Measurements from ENCODE around the gene GPC6. TPM values are rescaled to one million over a fixed set of nuclear protein-coding genes. Genes with fewer than 3 reads are reported as not detected.

Gene GPC6
- total RNA-seq, 1 experiment from 2014 or later, result not detected

- intact Hi-C loops (cut with micrococcal nuclease; ENCODE audit: unreplicated experiment), result no loop called here
- H3K4me3 ChIP-seq, result peak overlapping the region; percentile 30; the same call in 1 of the 2 replicates
- H3K27ac ChIP-seq, result peak overlapping the region; percentile 59
- no peaks in the 10 kb centered on the region for H4K20me1 ChIP-seq (ENCODE audit: insufficient read depth)
- DNase-seq, result peak in 1 of 2 experiments; percentile 39
- ChIA-PET POLR2A (ENCODE audit: unreplicated experiment) (no interaction called here), CTCF (no interaction called here)
- no TSS peak for BruUV-seq (replicated peaks)
- no peaks in the 10 kb centered on the region for H3K36me3 ChIP-seq (ENCODE audit: low read depth)
- peak overlapping the region; percentile 69 for H2AFZ ChIP-seq
- no peaks in the 10 kb centered on the region for H3F3A ChIP-seq (ENCODE audit: insufficient read depth, low read depth)
- no peaks in the 10 kb centered on the region for H3K79me2 ChIP-seq (ENCODE audit: low read depth)
- TF ChIP-seq EZH2 (IDR thresholded peaks at IDR 0.05; ENCODE audit: low read depth) (no peak), CTCF (conservative IDR thresholded peaks at IDR 0.05) (no peak)
- no peaks in the 10 kb centered on the region for H3K4me1 ChIP-seq (replicated peaks; ENCODE audit: insufficient read depth)
- no peaks in the 10 kb centered on the region for H3K9me2 ChIP-seq (ENCODE audit: insufficient read depth)
- no peaks in the 10 kb centered on the region for H3K27me3 ChIP-seq (ENCODE audit: insufficient read depth, low read depth)
- H3K4me2 ChIP-seq, result peak overlapping the region; percentile 71
- no peaks in the 10 kb centered on the region for H3K9me3 ChIP-seq (ENCODE audit: insufficient read depth, low read depth)
These were observed 17.7 kb downstream of the GPC6 start for GRCh38 chr13:93244141-93244917.

DNA sequence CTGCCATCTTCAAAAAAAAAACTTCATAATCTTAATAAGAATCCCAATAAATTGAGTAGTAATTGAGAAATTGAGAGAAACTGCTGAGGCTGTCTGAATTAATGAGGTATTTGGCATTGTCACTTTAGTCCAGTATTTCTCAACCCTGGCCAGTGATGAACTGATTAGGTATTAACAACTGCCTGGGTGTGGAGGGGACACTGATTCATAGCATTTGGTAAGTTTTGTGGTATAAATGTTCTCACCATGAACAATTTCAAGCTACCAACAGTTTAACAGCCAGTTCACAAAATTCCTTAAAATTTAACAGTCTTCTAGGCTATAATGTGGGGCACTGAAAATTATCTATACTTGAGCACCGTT lies 18.3 kb downstream of the GPC6 start:
- no peaks in the 10 kb centered on the region for H3K27me3 ChIP-seq (ENCODE audit: insufficient read depth, low read depth)
- no peaks in the 10 kb centered on the region for H3K36me3 ChIP-seq (ENCODE audit: low read depth)
- ChIA-PET CTCF (no interaction called here), POLR2A (ENCODE audit: unreplicated experiment) (no interaction called here)
- DNase-seq, result peak in 1 of 2 experiments; percentile 54
- no peak for TF ChIP-seq CTCF (conservative IDR thresholded peaks at IDR 0.05)
- no peak for TF ChIP-seq EZH2 (IDR thresholded peaks at IDR 0.05; ENCODE audit: low read depth)
- no peaks in the 10 kb centered on the region for H3F3A ChIP-seq (ENCODE audit: insufficient read depth, low read depth)
- intact Hi-C loops (cut with micrococcal nuclease; ENCODE audit: unreplicated experiment), result no loop called here
- BruUV-seq (replicated peaks), result no TSS peak
- peak overlapping the region; percentile 59 for H3K27ac ChIP-seq
- H3K9me2 ChIP-seq (ENCODE audit: insufficient read depth), result no peaks in the 10 kb centered on the region
- H3K4me3 ChIP-seq, result peak overlapping the region; percentile 30; the same call in 1 of the 2 replicates
- no peaks in the 10 kb centered on the region for H3K4me1 ChIP-seq (replicated peaks; ENCODE audit: insufficient read depth)
- peak overlapping the region; percentile 71 for H3K4me2 ChIP-seq
- H2AFZ ChIP-seq, result peak overlapping the region; percentile 69
- no peaks in the 10 kb centered on the region for H3K79me2 ChIP-seq (ENCODE audit: low read depth)
- H4K20me1 ChIP-seq (ENCODE audit: insufficient read depth), result no peaks in the 10 kb centered on the region
- no peaks in the 10 kb centered on the region; the same call in 1 of the 2 replicates for H3K9me3 ChIP-seq (ENCODE audit: insufficient read depth, low read depth)

- no TSS peak for BruUV-seq (replicated peaks)
- Histone ChIP-seq H3K4me3 (no peak overlapping the region), H3K9me2 (ENCODE audit: insufficient read depth) (no peaks in the 10 kb centered on the region), H3F3A (ENCODE audit: insufficient read depth, low read depth) (no peaks in the 10 kb centered on the region), H3K36me3 (ENCODE audit: low read depth) (no peaks in the 10 kb centered on the region), H3K79me2 (ENCODE audit: low read depth) (no peaks in the 10 kb centered on the region), H2AFZ (no peak overlapping the region), H3K4me2 (no peak overlapping the region), H4K20me1 (ENCODE audit: insufficient read depth) (no peaks in the 10 kb centered on the region), H3K27me3 (ENCODE audit: insufficient read depth, low read depth) (no peaks in the 10 kb centered on the region), H3K4me1 (replicated peaks; ENCODE audit: insufficient read depth) (no peaks in the 10 kb centered on the region), H3K27ac (no peak overlapping the region), H3K9me3 (ENCODE audit: insufficient read depth, low read depth) (no peaks in the 10 kb centered on the region; the same call in 1 of the 2 replicates)
- ChIA-PET CTCF (no interaction called here), POLR2A (ENCODE audit: unreplicated experiment) (no interaction called here)
- DNase-seq, result no peak
- intact Hi-C loops (cut with micrococcal nuclease; ENCODE audit: unreplicated experiment), result no loop called here
- no peak for TF ChIP-seq EZH2 (IDR thresholded peaks at IDR 0.05; ENCODE audit: low read depth)
- TF ChIP-seq CTCF (conservative IDR thresholded peaks at IDR 0.05), result no peak
These were observed 19.5 kb downstream of the GPC6 start for GRCh38 chr13:93246069-93246468.
